Psoas muscle (tissue), 8 donors: ENCODE measurements around the gene SLC4A8. TPM values are rescaled to one million over a fixed set of nuclear protein-coding genes. Genes with fewer than 3 reads are reported as not detected.

Experiments used
- ATAC-seq, 4 donors: fragments of 200-7000 bp; cut with Tn5 transposase; one replicate each; pipeline ENCODE4 v1.9.1; 2020; ENCODE audit warnings: moderate library complexity in 3 of 4, mild to moderate bottlenecking in 2 of 4
- DNase-seq, 2 donors: peaks; one replicate each; pipeline ENCODE4 v3.0.0-alpha.2; 2020
- H3K27ac ChIP-seq: fragments of 200-600 bp; one replicate; pipeline ENCODE4 v1.8.0; 2022
- H3K27me3 ChIP-seq, 3 donors: fragments of 200-600 bp in 1 of 3; one replicate each; pipeline versions ENCODE4 v1.6.1 to v1.8.0; 2013 to 2022; ENCODE audit warnings: low read length in 2 of 3, mild to moderate bottlenecking in 2 of 3, moderate library complexity in 1 of 3; ENCODE audit not compliant: insufficient read depth in 3 of 3
- H3K36me3 ChIP-seq, 2 donors: fragments of 200-600 bp in 1 of 2; one replicate each; pipeline versions ENCODE4 v1.6.1 to v1.8.0; 2013 to 2022; ENCODE audit warnings: low read depth in 1 of 2, mild to moderate bottlenecking in 1 of 2, moderate library complexity in 1 of 2; ENCODE audit not compliant: insufficient read depth in 1 of 2
- H3K4me1 ChIP-seq: fragments of 200-600 bp; one replicate; pipeline ENCODE4 v1.8.0; 2022
- H3K4me3 ChIP-seq: fragments of 200-600 bp; one replicate; pipeline ENCODE4 v1.8.0; 2022; ENCODE audit warnings: mild to moderate bottlenecking
- H3K9me3 ChIP-seq: fragments of 200-600 bp; one replicate; pipeline ENCODE4 v1.8.0; 2022
- CTCF ChIP-seq: fragments of 200-600 bp; IDR thresholded peaks from one replicate; pipeline ENCODE4 v1.8.0; 2022; ENCODE audit warnings: antibody characterized with exemption
- WGBS, 3 donors: extraction: QIAGEN DNeasy Blood & Tissue Kit; methylation state at CpG; one replicate each; pipeline versions ENCODE4 v1.1.6 to v1.1.7; 2013; 5-methylcytosine and 5-hydroxymethylcytosine counted together
- intact Hi-C, 2 donors: fragments of 100-400 bp; cut with DNase I; formaldehyde crosslinking; loops; one replicate each; pipeline versions ENCODE4 v1.11.0 to v1.14.2; 2022
- polyA plus RNA-seq, 3 donors: library from polyadenylated mRNA; stranded (reverse); fragments of 200-250 nt; gene quantifications; one replicate each; pipeline ENCODE4 v1.2.3, GENCODE V29; 2013
- total RNA-seq, 4 donors: library from RNA; stranded (reverse); fragmentation: NEBNext Ultra II Directional in 2 of 4; extraction: Animal tissue kit (Norgen Biotek cat#: 25700) in 2 of 4; gene quantifications; one replicate each; pipeline versions ENCODE4 v1.2.1 to v1.2.4, GENCODE V29; 2021 to 2023
- donor health status: healthy with polysubstance abuse.
- donor health status: DM: no; HTN: no; CAD: no; lungs with moderate emphysema.
- donor health status: Bipolar disorder and iron deficiency.
- donor health status: healthy.
- donor health status: DM: yes; HTN: yes; CAD: no.
- donor health status: DM: no; HTN: no; CAD: no.
- donor health status: DM: no; HTN: no; CAD: no.
- donor health status: DM: yes; HTN: yes; CAD: no.

SLC4A8 gene
- total and polyA plus RNA-seq, 7 donors = 0.02 to 0.91 (median 0.09) TPM; not detected in 1

- Histone ChIP-seq H3K27me3 (no peaks in the 10 kb centered on the region), H3K4me3 (no peak overlapping the region), H3K36me3 (no peaks in the 10 kb centered on the region), H3K4me1 (no peaks in the 10 kb centered on the region), H3K9me3 (no peaks in the 10 kb centered on the region), H3K27ac (no peak overlapping the region)
- no peak for TF ChIP-seq CTCF
- 86 to 92% (median 87%) methylated on average over 8 of the region's 8 CpGs for WGBS, 3 donors
- intact Hi-C loops = no loop called here
- ATAC-seq (no peak), DNase-seq (no peak)
These were observed 14.8 kb upstream of the SLC4A8 start for GRCh38 chr12:51409846-51410245.

- DNase-seq (no peak), ATAC-seq (no peak)
- intact Hi-C loops = no loop called here
- H3K27me3 ChIP-seq = peaks cover 0 to 2% (median 0%) of the 10 kb centered on the region in 3 donors
- H3K36me3 ChIP-seq = no peaks in the 10 kb centered on the region
- H3K4me3 ChIP-seq = no peak overlapping the region
- no peak overlapping the region for H3K27ac ChIP-seq
- no peak for TF ChIP-seq CTCF
- H3K9me3 ChIP-seq = no peaks in the 10 kb centered on the region
- no peaks in the 10 kb centered on the region for H3K4me1 ChIP-seq
These were observed 11.5 kb upstream of the SLC4A8 start for GRCh38 chr12:51413149-51413548.

GRCh38 chr12:51413791-51414190, 10.8 kb upstream of the SLC4A8 start:
- DNase-seq (no peak), ATAC-seq (no peak)
- Histone ChIP-seq H3K4me1 (no peaks in the 10 kb centered on the region), H3K9me3 (no peaks in the 10 kb centered on the region), H3K4me3 (no peak overlapping the region), H3K27me3 (peaks cover 0 to 2% (median 0%) of the 10 kb centered on the region in 3 donors), H3K27ac (no peak overlapping the region), H3K36me3 (no peaks in the 10 kb centered on the region)
- 87 to 93% (median 88%) methylated on average over 3 of the region's 3 CpGs for WGBS, 3 donors
- intact Hi-C loops = no loop called here
- TF ChIP-seq CTCF = no peak

GRCh38 chr12:51415931-51416330, 8.7 kb upstream of the SLC4A8 start:
- peaks cover 0 to 2% (median 0%) of the 10 kb centered on the region in 3 donors for H3K27me3 ChIP-seq
- H3K4me3 ChIP-seq = no peak overlapping the region
- H3K4me1 ChIP-seq = no peaks in the 10 kb centered on the region
- H3K27ac ChIP-seq = no peak overlapping the region
- ATAC-seq (no peak), DNase-seq (no peak)
- no peaks in the 10 kb centered on the region for H3K36me3 ChIP-seq
- intact Hi-C loops = no loop called here
- no peaks in the 10 kb centered on the region for H3K9me3 ChIP-seq
- 97 to 98% (median 97%) methylated on average over 1 of the region's 1 CpG for WGBS, 3 donors
- no peak for TF ChIP-seq CTCF

- Histone ChIP-seq H3K27me3 (peaks cover 0 to 2% (median 2%) of the 10 kb centered on the region in 3 donors), H3K27ac (no peak overlapping the region), H3K36me3 (no peaks in the 10 kb centered on the region), H3K4me3 (no peak overlapping the region), H3K9me3 (no peaks in the 10 kb centered on the region), H3K4me1 (no peaks in the 10 kb centered on the region)
- no peak for TF ChIP-seq CTCF
- 66 to 73% (median 68%) methylated on average over 4 of the region's 4 CpGs for WGBS, 3 donors
- intact Hi-C loops = no loop called here
- DNase-seq (no peak), ATAC-seq (no peak)
These were observed 6.8 kb upstream of the SLC4A8 start for GRCh38 chr12:51417826-51418225.
